HG02759 (cell line): ENCODE results near the gene KAZALD1.
A peak's percentile ranks its signal among the peaks of the same experiment; 100 is the strongest.
"Not testable (repeated sequence)": the region's sequence is repeated elsewhere in the genome, so short reads cannot be mapped to it uniquely, and the experiment has no call there.

ENCODE experiments used
- ATAC-seq: cut with Tn5 transposase; IDR thresholded peaks from one replicate; pipeline ENCODE4 v1.9.1; 2021; ENCODE audit warnings: mild to moderate bottlenecking, moderate library complexity; ENCODE audit not compliant: unreplicated experiment

The KAZALD1 gene

GRCh38 chr10:101030496-101031127, 31.2 kb upstream of the KAZALD1 start:
- no peak for ATAC-seq

GRCh38 chr10:101031128-101031795, 30.5 kb upstream of the KAZALD1 start, which contains the start of the genes PDZD7 and SFXN3:
PDZD7 (minus strand) TSS chr10:101031129; CDS start chr10:101030219, 910 bp downstream.
SFXN3 (plus strand) TSS chr10:101031234; CDS start chr10:101034695, 3,461 bp downstream.
- peak; percentile 94 for ATAC-seq

- ATAC-seq, result no peak
Observed at GRCh38 chr10:101031796-101032636, 29.8 kb upstream of the KAZALD1 start.

DNA sequence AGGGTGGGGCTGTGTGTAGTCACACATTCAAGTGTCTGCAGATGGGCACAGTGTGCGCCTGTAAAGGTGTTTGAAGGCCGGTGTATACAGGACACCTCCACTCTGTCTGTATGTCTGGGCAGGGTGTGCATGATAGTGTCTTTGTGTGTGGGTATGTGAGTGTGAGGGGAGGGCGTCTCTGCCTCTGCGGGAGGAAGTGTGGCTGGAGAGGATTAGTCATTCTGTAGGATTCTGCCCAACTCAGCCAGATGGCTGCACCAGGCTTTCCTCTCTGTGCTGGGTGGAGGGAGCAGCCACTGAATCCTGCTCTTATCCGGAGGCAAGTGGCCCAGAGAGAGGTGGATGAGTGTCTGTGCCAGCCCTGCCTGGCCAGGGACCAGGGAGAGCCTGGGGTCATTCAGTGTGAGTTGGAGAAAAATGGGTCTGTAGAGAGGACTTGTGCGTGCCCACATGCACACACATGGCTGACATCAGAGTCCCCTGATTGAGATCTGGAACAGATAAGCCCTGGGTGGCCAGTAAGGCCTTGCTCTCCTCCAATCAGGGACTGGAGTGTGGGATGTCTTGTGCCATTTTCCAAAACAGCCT, 29.1 kb upstream of the KAZALD1 start:
- ATAC-seq, result no peak

DNA sequence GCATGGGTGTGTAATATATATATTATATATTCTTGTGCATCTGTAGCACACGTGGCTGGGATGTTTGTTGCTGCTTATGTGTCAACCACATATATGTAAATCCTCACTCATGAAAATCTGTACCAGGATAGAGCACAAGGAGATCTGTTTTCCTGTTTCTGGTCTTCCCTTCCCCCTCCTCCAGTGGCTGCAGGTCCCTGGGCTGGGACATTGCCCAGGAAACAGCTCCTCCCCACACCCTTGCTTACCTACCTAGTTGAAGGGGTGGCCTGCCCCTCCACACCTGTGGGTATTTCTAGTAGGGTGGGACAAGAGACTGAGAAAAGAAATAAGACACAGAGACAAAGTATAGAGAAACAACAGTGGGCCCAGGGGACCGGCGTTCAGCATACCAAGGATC, 28.5 kb upstream of the KAZALD1 start:
- ATAC-seq, result no peak

DNA sequence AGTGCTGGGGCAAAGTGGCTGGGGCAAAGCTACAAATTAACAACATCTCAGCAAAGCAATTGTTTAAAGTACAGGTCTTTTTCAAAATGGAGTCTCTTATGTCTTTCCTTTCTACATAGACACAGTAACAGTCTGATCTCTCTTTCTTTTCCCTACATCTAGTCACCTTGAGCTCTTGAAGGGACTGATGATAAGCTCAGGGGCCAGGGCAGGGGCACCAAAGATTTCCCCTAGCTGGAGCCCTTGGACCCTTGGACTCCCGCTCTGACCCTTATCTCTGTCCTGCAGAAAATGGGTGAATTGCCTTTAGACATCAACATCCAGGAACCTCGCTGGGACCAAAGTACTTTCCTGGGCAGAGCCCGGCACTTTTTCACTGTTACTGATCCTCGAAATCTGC, 27.4 kb upstream of the KAZALD1 start:
- not testable (repeated sequence) for ATAC-seq

DNA sequence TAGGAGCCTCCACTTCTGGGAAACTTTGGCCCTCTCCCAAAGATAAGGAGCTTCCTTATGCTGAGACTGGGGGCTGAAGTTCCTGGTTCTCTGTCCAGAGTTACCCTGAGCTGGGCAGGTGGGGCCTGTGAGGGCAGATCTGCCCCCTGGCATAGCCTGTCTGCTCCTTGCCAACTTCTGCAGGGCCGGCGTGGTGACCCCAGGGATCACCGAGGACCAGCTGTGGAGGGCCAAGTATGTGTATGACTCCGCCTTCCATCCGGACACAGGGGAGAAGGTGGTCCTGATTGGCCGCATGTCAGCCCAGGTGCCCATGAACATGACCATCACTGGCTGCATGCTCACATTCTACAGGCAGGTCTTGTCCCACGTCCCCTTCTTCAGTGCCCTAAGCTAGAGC, 26.5 kb upstream of the KAZALD1 start:
- no peak for ATAC-seq

GRCh38 chr10:101035916-101036702, 25.7 kb upstream of the KAZALD1 start:
- no peak for ATAC-seq

DNA sequence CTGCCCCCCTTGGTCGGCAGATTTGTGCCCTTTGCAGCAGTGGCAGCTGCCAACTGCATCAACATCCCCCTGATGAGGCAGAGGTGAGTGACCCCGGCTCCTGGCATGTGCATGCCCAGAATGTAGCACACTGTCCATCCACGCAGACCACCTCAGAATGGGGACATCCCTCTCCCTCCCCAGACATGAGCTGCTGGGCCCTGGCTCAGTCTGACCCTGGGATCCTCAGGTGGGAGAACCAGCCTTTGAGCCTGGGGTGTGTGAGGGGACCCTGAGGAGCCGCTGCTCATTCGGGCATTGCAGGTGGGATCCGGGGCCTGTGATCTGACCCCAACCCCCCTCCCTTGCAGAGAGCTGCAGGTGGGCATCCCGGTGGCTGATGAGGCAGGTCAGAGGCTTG, 25.1 kb upstream of the KAZALD1 start:
- ATAC-seq, result no peak

DNA sequence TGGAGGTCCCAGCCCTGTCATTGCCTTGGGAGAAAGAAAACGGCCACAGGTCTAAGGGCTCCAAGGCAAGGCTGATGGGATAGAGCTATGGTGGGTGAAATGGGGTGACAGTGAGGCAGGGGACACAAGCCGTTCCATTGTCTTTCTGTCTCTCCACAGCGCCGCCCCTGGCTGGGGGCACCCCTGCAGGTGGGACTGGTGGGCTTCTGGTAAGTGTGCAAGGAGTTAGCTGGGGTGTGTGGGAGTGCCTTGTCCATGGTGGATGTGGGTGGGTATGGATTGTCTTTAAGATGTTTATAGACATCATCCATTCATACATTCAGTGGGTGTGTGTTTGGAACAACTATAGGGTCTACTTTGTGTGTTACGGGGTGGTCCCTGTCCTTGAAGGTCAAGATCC, 23.3 kb upstream of the KAZALD1 start:
- ATAC-seq, result no peak

DNA sequence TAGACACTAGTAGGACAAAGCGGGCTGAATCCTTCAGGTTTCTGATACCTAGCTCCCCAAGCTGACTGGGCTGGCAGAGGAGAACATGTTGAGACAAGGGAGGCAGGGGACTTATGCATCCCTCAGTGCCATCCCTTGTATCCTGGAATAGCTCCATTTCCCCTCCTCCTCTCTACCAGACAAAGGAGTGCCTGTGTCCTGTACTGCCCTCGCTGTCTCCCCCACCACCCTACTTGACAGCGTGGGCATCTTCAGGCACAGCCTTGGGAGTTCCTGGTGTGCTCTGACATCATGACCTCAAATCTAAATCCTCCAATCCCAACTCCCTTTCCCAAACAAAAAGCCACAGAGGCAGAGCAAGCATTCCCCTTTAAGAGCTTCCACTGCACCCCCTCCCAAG, 21.7 kb upstream of the KAZALD1 start:
- no peak for ATAC-seq

DNA sequence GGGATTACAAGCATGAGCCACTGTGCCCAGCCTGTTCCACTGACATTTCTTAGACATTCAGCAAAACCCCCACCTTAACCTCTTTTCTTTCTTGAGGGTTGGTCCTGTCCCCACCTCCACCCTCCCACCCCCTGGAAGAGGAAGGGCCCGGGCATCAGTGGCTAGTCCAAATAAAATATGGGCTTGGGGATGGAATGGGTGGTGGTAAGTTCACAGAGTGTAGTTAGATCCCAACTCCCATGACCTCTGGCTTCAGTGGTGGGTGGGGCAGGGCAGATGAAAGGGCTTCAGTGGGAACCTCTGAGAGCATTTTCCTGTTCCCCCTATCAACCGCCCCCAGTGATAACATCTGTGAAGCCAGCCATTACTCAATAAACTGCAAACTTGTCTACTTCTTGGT, 20.9 kb upstream of the KAZALD1 start:
- ATAC-seq, result no peak

DNA sequence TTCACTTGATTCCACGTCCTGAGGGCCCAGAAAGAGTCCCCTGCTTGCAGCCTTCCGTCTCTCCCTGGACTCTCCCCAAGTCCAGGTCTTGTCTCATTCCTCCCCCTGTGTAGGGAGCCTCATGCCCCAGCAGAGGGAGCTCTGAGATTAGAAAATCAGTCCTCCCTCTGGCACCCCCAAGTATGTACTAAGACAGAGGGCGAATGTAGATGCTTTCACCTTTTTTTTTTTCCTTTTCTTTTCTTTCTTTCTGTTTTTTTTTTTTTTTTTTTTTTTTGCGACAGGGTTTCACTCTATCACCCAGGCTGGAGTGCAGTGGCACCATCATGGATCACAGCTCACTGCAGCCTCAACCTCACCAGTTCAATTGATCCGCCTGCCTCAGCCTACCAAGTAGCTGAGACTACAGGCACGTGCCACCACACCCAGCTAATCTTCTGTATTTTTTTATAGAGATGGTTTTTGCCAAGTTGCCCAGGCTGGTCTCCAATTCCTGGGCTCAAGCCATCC, 20.5 kb upstream of the KAZALD1 start:
- ATAC-seq, result peak; percentile 59

DNA sequence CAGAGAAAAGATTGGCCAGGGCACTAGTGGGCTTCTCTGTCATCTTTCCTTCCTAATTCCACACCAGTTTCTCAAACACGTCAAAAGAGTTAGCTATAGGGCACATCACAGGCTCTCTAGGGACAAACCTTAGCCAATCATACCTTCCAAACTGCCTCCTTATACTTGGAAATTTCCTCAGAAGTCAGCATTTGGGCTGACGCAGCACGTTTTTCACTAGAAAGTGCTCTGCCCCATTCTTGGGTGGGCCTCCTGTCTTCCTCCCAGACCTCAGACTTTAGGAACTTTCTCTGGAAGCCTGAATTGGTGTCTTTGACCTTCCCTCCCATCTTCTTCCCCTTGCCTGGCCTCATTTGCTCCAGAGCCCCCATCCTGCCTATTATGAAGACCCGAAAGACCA, 19.7 kb upstream of the KAZALD1 start:
- ATAC-seq, result no peak

- peak; percentile 96 for ATAC-seq
Observed at GRCh38 chr10:101042667-101043362, 19.0 kb upstream of the KAZALD1 start.

GRCh38 chr10:101043363-101043707, 18.5 kb upstream of the KAZALD1 start:
- ATAC-seq, result no peak

DNA sequence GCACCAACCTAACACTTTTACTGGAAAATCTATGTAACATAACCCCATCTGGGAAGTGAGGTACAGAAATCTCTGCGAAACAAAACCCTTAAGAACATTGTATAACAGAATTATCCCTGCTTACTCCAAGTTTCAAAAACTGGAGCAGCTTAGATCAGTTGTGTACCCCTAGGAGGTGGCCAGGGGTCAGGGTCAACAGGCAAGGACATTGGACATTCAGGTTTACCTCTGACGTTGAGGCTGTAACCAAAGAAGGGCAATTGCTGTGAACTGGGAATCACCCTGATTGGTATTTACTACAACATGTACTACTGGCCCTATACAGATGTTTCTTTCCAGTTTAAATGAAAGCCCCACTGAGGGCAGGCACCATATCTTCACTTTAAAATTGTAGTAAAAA, 17.7 kb upstream of the KAZALD1 start:
- no peak for ATAC-seq

GRCh38 chr10:101046332-101047238, 15.2 kb upstream of the KAZALD1 start:
- ATAC-seq, result no peak

- no peak for ATAC-seq
Observed at GRCh38 chr10:101047268-101047667, 14.5 kb upstream of the KAZALD1 start.
